Right lobe of liver (tissue), 6 donors: ENCODE data around the gene RPS28. TPM values are rescaled to one million over a fixed set of nuclear protein-coding genes. Genes with fewer than 3 reads are reported as not detected.
A peak's percentile ranks its signal among the peaks of the same experiment; 100 is the strongest.

Experiments used
- ATAC-seq, 4 donors: fragments of 200-7000 bp; cut with Tn5 transposase; one replicate each; pipeline ENCODE4 v1.9.1; 2020; ENCODE audit warnings: mild to moderate bottlenecking in 4 of 4, moderate library complexity in 4 of 4
- DNase-seq, 3 donors: peaks; one replicate each; pipeline ENCODE4 v3.0.0-alpha.2; 2020
- H3K27ac ChIP-seq, 3 donors: fragments of 200-600 bp; one replicate each; pipeline ENCODE4 v1.8.0; 2022
- H3K27me3 ChIP-seq, 2 donors: fragments of 200-600 bp; one replicate each; pipeline ENCODE4 v1.8.0; 2022
- H3K36me3 ChIP-seq, 4 donors: fragments of 200-600 bp; sonication (generic) in 1 of 4; one replicate each; pipeline versions ENCODE4 v1.5.1 to v1.8.0; 2017 to 2022; ENCODE audit warnings: control low read depth in 1 of 4
- H3K4me1 ChIP-seq, 4 donors: fragments of 200-600 bp; sonication (generic) in 1 of 4; one replicate each; pipeline versions ENCODE4 v1.5.1 to v1.8.0; 2017 to 2022; ENCODE audit warnings: control low read depth in 1 of 4
- H3K4me3 ChIP-seq, 3 donors: fragments of 200-600 bp; one replicate each; pipeline ENCODE4 v1.8.0; 2022
- H3K9me3 ChIP-seq, 4 donors: fragments of 200-600 bp; sonication (generic) in 1 of 4; one replicate each; pipeline versions ENCODE4 v1.5.1 to v1.8.0; 2017 to 2022; ENCODE audit warnings: control low read depth in 1 of 4
- POLR2A ChIP-seq: fragments of 450-650 bp; IDR thresholded peaks from one replicate; pipeline ENCODE4 v1.6.1; 2017; ENCODE audit warnings: antibody characterized with exemption, mild to moderate bottlenecking
- WGBS: methylation state at CpG from one replicate; pipeline ENCODE4 v1.1.6; 2018; ENCODE audit warnings: low coverage, low lambda C conversion rate; ENCODE audit not compliant: insufficient coverage; ENCODE audit errors: missing lambda C conversion rate; 5-methylcytosine and 5-hydroxymethylcytosine counted together
- intact Hi-C, 2 donors: fragments of 100-400 bp; cut with DNase I; formaldehyde crosslinking; loops; one replicate each; pipeline versions ENCODE4 v1.11.2 to v1.14.1; 2022
- total RNA-seq, 6 experiments: library from RNA; depleted of rRNA in 2 of 6; stranded (reverse); fragments of >200 nt in 2 of 6; fragmentation: NEBNext Ultra II Directional in 3 of 6; extraction: Animal tissue kit (Norgen Biotek cat#: 25700) in 3 of 6; gene quantifications; one replicate each; pipeline versions ENCODE4 v1.1.0 to v1.2.4, GENCODE V29; 2016 to 2023
- TF ChIP-seq, protein P1 (sequence below), 4 donors: fragments of 200-600 bp in 3 of 4; fragments of 450-650 bp in 1 of 4; IDR thresholded peaks; one replicate each; pipeline versions ENCODE4 v1.5.1 to v1.8.0; 2016 to 2022; ENCODE audit warnings: antibody characterized with exemption in 4 of 4, mild to moderate bottlenecking in 2 of 4
- donor health status: DM: no; HTN: yes; CAD: no.
- donor health status: DM: no; HTN: no; CAD: no.
- donor health status: DM: no; HTN: no; CAD: no.
- donor health status: DM: no; HTN: yes; CAD: no.
- donor health status: DM: no; HTN: yes; CAD: no.

The RPS28 gene
- total RNA-seq, 6 experiments from 2014 or later: 147 to 669 (median 564) TPM

DNA sequence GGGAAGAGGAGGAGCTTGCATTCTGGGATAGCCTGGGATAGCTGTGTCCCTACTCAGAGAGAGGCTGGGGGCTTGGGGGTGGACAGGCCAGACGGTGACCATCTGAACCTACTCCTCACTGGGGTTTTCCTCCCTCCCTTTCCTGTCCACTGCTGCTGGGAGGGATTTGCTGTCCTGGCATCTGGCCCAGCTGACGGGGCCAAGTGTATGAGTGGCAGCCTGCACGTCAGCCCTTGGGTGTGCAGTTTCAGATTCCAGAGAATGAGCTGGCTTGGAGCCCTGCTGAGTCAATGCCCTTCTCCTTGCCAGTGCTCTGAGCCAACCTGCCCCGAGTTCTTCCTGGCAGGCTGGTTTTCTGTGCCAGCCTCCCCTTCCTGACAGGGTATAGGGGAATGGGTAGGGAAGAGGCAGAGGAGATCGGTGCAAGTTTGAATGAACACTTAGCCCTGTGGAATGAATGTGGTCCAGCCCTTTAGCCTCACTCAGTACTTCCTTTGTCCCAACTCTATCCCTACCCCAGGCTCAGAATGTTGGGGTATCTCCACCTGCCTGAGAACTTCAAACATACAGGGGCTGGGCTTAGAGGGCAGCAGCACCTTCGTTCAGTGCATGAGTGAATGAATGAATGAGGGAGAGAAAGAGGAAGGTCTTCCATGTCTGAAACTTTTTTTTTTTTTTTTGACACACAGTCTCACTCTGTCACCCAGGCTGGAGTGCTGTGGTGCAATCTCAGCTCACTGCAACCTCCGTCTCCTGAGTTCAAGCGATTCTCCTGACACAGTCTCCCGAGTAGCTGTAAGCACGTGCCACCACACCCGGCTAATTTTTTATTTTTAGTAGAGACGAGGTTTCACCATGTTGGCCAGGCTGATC lies 40.9 kb downstream of the RPS28 start:
- Histone ChIP-seq H3K36me3 (no peaks in the 10 kb centered on the region), H3K4me3 (peak overlapping the region in 1 of 3 donors; percentile 9), H3K9me3 (no peaks in the 10 kb centered on the region), H3K27ac (peak overlapping the region; percentile 83 to 93 (median 90)), H3K27me3 (no peaks in the 10 kb centered on the region), H3K4me1 (peaks cover 0 to 50% (median 17%) of the 10 kb centered on the region in 4 donors)
- TF ChIP-seq POLR2A: peak; percentile 46
- TF ChIP-seq, protein P1, sequence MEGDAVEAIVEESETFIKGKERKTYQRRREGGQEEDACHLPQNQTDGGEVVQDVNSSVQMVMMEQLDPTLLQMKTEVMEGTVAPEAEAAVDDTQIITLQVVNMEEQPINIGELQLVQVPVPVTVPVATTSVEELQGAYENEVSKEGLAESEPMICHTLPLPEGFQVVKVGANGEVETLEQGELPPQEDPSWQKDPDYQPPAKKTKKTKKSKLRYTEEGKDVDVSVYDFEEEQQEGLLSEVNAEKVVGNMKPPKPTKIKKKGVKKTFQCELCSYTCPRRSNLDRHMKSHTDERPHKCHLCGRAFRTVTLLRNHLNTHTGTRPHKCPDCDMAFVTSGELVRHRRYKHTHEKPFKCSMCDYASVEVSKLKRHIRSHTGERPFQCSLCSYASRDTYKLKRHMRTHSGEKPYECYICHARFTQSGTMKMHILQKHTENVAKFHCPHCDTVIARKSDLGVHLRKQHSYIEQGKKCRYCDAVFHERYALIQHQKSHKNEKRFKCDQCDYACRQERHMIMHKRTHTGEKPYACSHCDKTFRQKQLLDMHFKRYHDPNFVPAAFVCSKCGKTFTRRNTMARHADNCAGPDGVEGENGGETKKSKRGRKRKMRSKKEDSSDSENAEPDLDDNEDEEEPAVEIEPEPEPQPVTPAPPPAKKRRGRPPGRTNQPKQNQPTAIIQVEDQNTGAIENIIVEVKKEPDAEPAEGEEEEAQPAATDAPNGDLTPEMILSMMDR (IDR thresholded peaks at IDR 0.05): no peak
- ATAC-seq (peak; percentile 63 to 75 (median 74)), DNase-seq (peak; percentile 95 to 99 (median 97))
- intact Hi-C loops: no loop called here
- WGBS: 8% methylated on average over 10 of the region's 12 CpGs

DNA sequence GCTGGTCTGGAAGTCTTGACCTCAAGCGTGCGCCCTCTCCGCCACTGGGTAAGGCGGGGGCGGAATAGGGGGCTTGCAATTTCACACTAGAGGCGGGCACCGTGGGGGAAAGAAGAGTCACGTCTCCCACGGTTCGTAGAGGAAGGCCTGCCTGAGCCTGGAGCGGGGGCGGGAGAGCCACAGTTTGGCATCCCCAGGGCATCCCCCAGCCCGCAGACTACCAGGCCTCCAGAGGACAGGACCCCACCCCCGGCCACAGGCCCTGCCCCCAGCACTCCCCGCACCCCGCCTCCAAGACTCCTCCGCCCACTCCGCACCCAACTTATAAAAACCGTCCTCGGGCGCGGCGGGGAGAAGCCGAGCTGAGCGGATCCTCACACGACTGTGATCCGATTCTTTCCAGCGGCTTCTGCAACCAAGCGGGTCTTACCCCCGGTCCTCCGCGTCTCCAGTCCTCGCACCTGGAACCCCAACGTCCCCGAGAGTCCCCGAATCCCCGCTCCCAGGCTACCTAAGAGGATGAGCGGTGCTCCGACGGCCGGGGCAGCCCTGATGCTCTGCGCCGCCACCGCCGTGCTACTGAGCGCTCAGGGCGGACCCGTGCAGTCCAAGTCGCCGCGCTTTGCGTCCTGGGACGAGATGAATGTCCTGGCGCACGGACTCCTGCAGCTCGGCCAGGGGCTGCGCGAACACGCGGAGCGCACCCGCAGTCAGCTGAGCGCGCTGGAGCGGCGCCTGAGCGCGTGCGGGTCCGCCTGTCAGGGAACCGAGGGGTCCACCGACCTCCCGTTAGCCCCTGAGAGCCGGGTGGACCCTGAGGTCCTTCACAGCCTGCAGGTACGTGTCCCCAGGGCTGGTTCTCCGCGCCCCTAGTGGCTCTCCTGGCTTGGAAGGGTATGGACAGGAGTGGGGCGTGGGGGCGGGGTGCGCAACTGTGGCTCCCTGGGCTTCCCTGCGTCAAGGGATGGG lies 42.8 kb downstream of the RPS28 start, which contains the start of gene ANGPTL4:
TSS of gene ANGPTL4 (plus strand) at position 353 of the 969 bp plus-strand sequence. CDS start at position 520, 167 bp downstream.
- WGBS: 0% methylated on average over 3 of the region's 81 CpGs
- Histone ChIP-seq H3K4me1 (peaks cover 0 to 57% (median 19%) of the 10 kb centered on the region in 4 donors), H3K27ac (peak within 1 kb of the TSS; percentile 83 to 93 (median 90)), H3K4me3 (peak within 1 kb of the TSS; percentile 54 to 98 (median 63)), H3K27me3 (no peaks in the 10 kb centered on the region), H3K36me3 (peaks cover 0 to 3% (median 0%) of the 10 kb centered on the region in 4 donors), H3K9me3 (no peaks in the 10 kb centered on the region)
- peak; percentile 74 to 91 (median 89) for DNase-seq
- peak; percentile 94 for TF ChIP-seq POLR2A
- TF ChIP-seq, protein P1 (IDR thresholded peaks at IDR 0.05): peak in 2 of 4 donors; percentile 13 to 25
- intact Hi-C loops: no loop called here
- ATAC-seq: peak; percentile 35 to 76 (median 50)

DNA sequence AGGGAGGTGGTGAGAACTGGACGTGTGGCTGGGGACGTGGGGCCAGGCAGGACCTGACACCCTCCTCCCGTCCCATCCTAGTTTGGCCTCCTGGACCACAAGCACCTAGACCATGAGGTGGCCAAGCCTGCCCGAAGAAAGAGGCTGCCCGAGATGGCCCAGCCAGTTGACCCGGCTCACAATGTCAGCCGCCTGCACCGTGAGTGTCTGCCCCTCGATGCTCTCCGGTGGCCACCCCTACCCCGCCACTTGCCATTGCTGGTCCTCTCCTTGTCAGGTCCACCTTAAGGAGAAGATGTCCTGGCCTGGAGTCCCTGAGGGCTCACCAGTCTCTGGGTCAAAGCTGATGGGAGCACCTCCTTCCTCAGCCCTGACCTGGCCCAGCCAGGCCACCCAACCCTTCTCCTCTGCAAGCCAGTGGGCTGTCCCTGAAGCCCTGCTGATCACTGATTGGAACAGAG lies 44.9 kb downstream of the RPS28 start:
- H3K4me1 ChIP-seq: peaks cover 0 to 75% (median 26%) of the 10 kb centered on the region in 4 donors
- intact Hi-C loops: no loop called here
- no peak for TF ChIP-seq POLR2A
- TF ChIP-seq, protein P1 (IDR thresholded peaks at IDR 0.05): no peak
- no peaks in the 10 kb centered on the region for H3K27me3 ChIP-seq
- no peaks in the 10 kb centered on the region for H3K9me3 ChIP-seq
- H3K36me3 ChIP-seq: peaks cover 0 to 3% (median 0%) of the 10 kb centered on the region in 4 donors
- DNase-seq (peak in 1 of 3 donors; percentile 30), ATAC-seq (no peak)
- 75% methylated on average over 3 of the region's 11 CpGs for WGBS
- peak overlapping the region in 2 of 3 donors; percentile 63 to 98 for H3K4me3 ChIP-seq
- H3K27ac ChIP-seq: peak overlapping the region; percentile 48 to 90 (median 88)

DNA sequence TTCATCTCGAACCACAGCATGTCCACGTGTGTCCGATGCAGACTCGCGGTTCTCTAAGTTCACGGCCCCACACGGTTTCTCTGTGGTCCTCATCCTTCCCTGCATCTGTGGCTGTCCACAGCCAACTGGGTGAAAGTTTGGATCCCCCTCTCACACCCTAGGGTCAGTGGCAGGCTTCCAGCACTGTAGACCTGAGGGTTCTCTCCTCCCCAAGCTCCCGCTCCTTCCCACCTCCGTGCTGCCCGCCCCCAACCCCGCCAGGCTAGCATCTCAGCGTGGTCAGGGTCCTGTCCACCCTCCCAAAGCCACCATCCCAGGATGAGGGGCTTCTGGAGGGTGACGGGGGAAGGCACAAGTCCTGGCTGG lies 45.6 kb downstream of the RPS28 start:
- peak overlapping the region in 1 of 3 donors; percentile 98 for H3K4me3 ChIP-seq

More for the DNA sequence above, 45.6 kb downstream of the RPS28 start:
- ATAC-seq (peak in 3 of 4 donors; percentile 0 to 3 (median 2)), DNase-seq (peak in 2 of 3 donors; percentile 59 to 71)
- peak overlapping the region; percentile 48 to 90 (median 88) for H3K27ac ChIP-seq
- peaks cover 0 to 3% (median 0%) of the 10 kb centered on the region in 4 donors for H3K36me3 ChIP-seq
- H3K9me3 ChIP-seq: no peaks in the 10 kb centered on the region
- no peaks in the 10 kb centered on the region for H3K27me3 ChIP-seq
- peaks cover 0 to 72% (median 26%) of the 10 kb centered on the region in 4 donors for H3K4me1 ChIP-seq
- intact Hi-C loops: no loop called here
- TF ChIP-seq POLR2A: no peak
- TF ChIP-seq, protein P1 (IDR thresholded peaks at IDR 0.05): no peak
- 18% methylated on average over 12 of the region's 13 CpGs for WGBS
